ENCODE results near the gene GASK1A. TPM values are rescaled to one million over a fixed set of nuclear protein-coding genes. Genes with fewer than 3 reads are reported as not detected.
A peak's percentile ranks its signal among the peaks of the same experiment; 100 is the strongest.

The GASK1A gene
- total RNA-seq, result not detected in 2 replicates
- 0.04 TPM in 1 of 2 replicates, not detected in the other for polyA plus RNA-seq
- 0.04 TPM in 1 of 2 replicates, not detected in the other for polyA plus RNA-seq (2011; cell fraction: cytosol; rRNA removed)
- not detected in 2 replicates for polyA plus RNA-seq (2011; cell fraction: nucleus; rRNA removed)
- not detected in 2 replicates for polyA plus RNA-seq (2012)
- polyA minus RNA-seq, result 0.12 TPM in 1 of 2 replicates, not detected in the other
- polyA minus RNA-seq (2011; cell fraction: cytosol; rRNA and poly(A)+ RNA removed), result not detected
- polyA minus RNA-seq (2011; cell fraction: nucleus; rRNA and poly(A)+ RNA removed), result not detected in 2 replicates
- not detected for Bru-seq, nascent RNA
- not detected for BruChase-seq, experiment 1, labeled RNA remaining after a 6-hour chase
- not detected for BruChase-seq, experiment 2, labeled RNA remaining after a 2-hour chase
- long read RNA-seq, result 0 reads

DNA sequence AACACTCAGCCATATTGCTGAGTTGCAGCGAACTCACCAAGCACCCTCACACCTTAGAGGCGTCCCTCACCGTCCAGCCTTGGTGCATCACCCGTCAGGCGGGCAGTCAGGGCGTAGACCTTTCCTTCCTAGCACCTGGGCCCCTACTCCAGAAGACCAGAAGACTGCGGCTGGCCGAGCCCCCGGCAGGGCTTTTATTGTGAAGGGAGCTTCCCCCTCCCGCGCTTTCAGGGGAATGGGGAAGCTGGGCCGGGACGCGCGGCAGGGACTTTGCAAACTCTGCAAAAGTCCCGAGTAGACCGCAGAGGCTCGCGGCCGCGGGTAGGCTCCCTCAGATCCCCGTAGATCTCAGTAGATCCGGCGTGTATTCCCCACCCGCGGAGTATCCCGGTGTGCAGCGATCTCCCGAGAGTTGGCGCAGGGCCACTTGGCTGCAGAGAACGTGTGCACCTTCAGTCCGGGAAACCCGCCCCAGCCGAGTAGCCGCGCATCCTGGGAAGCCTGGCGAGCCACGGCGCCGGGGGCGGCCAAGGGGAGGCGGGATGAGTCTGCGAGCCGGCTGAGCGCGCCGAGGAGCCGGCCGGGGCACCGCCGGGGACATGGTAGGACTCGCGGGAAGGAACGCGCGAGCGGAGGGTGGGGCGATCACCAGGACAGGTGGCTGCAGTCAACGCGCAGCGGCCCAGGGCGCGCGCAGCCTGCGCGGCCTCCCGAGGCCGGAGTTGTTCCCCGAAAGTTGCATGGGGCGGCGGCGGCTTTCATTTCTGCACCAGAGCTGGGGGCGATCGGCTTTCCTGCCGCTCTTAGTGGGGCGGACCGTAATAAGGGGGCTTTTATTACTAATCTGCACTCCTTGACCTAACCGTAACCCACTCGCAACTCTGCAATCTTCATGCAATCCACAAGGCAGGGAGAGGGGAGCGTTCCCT is at the start of gene GASK1A:
Gene GASK1A, plus strand, starts transcription at position 268 of the 929 bp plus-strand sequence. Its CDS starts 332 bp downstream, at position 600.
- no peak within 1 kb of the TSS for H3K27ac ChIP-seq (ENCODE audit: insufficient read depth, low read depth, low read length)
- peaks cover 3% of the 10 kb centered on the region for H3K4me1 ChIP-seq (ENCODE audit: control insufficient read depth, extremely low read depth, insufficient read depth, low read length)
- DNase-seq (ENCODE audit: low read depth, low spot score) (no peak), FAIRE-seq (no peak)
- BruUV-seq (replicated peaks), result no TSS peak
- no peak within 1 kb of the TSS for H2AFZ ChIP-seq (ENCODE audit: low read depth, low read length)
- H3K79me2 ChIP-seq (ENCODE audit: control insufficient read depth, insufficient read depth, low read length), result no peaks in the 10 kb centered on the region
- intact Hi-C loops (cut with micrococcal nuclease) (no loop called here), dilution Hi-C loops (cut with MboI; ENCODE audit: extremely low pct_ligation_motif_present, low sequenced_read_pairs) (no loop called here)
- no peaks in the 10 kb centered on the region for H3K9me1 ChIP-seq (replicated peaks; ENCODE audit: control insufficient read depth, extremely low read depth, insufficient read depth, low read length)
- no peaks in the 10 kb centered on the region for H4K20me1 ChIP-seq (replicated peaks; ENCODE audit: control insufficient read depth, extremely low read depth, insufficient read depth, low read length)
- CTCF ChIA-PET, result interaction anchor here (2.0 to 3.3 kb wide), 2 partner anchors 13 to 18 kb away, joined by 4 to 17 read pairs; no protein-coding TSS in a partner anchor
- H3K9me3 ChIP-seq (replicated peaks; ENCODE audit: control insufficient read depth, insufficient read depth, low read length), result no peaks in the 10 kb centered on the region
- no peak within 1 kb of the TSS for H3K4me2 ChIP-seq (ENCODE audit: insufficient read depth, low read length)
- H3K9ac ChIP-seq (replicated peaks; ENCODE audit: extremely low read depth, insufficient read depth, low read length), result no peak within 1 kb of the TSS
- TF ChIP-seq EZH2 (IDR thresholded peaks at IDR 0.05; ENCODE audit: borderline replicate concordance, low read depth, low read length, severe bottlenecking) (peak; percentile 96), POLR2A (IDR thresholded peaks at IDR 0.05; ENCODE audit: low read depth, low read length) (no peak), GATA2 (IDR thresholded peaks at IDR 0.05; ENCODE audit: insufficient read depth, insufficient read length, low read depth, low read length) (no peak), POLR2AphosphoS5 (IDR thresholded peaks at IDR 0.05; ENCODE audit: insufficient read depth, low read depth, low read length) (no peak), JUN (IDR thresholded peaks at IDR 0.05; ENCODE audit: borderline replicate concordance, insufficient read depth, insufficient read length, low read depth) (no peak), FOS (IDR thresholded peaks at IDR 0.05; ENCODE audit: borderline replicate concordance, insufficient read depth, low read length) (no peak), MYC (IDR thresholded peaks at IDR 0.05; ENCODE audit: low read depth, low read length) (no peak)
- TF ChIP-seq, protein P1, sequence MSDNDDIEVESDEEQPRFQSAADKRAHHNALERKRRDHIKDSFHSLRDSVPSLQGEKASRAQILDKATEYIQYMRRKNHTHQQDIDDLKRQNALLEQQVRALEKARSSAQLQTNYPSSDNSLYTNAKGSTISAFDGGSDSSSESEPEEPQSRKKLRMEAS (IDR thresholded peaks at IDR 0.05; ENCODE audit: insufficient read depth, insufficient read length), result no peak
- peak within 1 kb of the TSS in 1 of 3 experiments; percentile 21 for H3K4me3 ChIP-seq (replicated peaks in 1 of 3; ENCODE audit: insufficient read depth in 1 of 3, low read depth in 1 of 3, low read length in 3 of 3)
- POLR2A ChIA-PET, result no interaction called here
- H3K36me3 ChIP-seq (ENCODE audit: control insufficient read depth in 2 of 2, extremely low read depth in 1 of 2, insufficient read depth in 2 of 2, low read length in 2 of 2), result no peaks in the 10 kb centered on the region
- peaks cover 39 to 44% of the 10 kb centered on the region in 2 experiments for H3K27me3 ChIP-seq (ENCODE audit: control insufficient read depth in 2 of 2, insufficient read depth in 2 of 2, low read length in 2 of 2)

Data from endothelial cell of umbilical vein (primary cell).